Stomach smooth muscle (tissue), 2 donors: Measurements from ENCODE around the gene HS6ST2.

Source experiments
- H3K27ac ChIP-seq: one replicate; pipeline ENCODE4 v1.7.0; 2013; ENCODE audit warnings: mild to moderate bottlenecking, low read length, inconsistent platforms
- H3K27me3 ChIP-seq, 2 donors: one replicate each; pipeline ENCODE4 v1.7.0; 2013; ENCODE audit warnings: low read length in 2 of 2; ENCODE audit not compliant: insufficient read depth in 2 of 2, control insufficient read depth in 1 of 2
- H3K36me3 ChIP-seq, 2 donors: one replicate each; pipeline ENCODE4 v1.7.0; 2013; ENCODE audit warnings: low read length in 2 of 2; ENCODE audit not compliant: control insufficient read depth in 2 of 2, insufficient read depth in 2 of 2
- H3K4me1 ChIP-seq: one replicate; pipeline ENCODE4 v1.7.0; 2013; ENCODE audit warnings: low read length; ENCODE audit not compliant: control insufficient read depth, insufficient read depth
- H3K4me3 ChIP-seq, 2 donors: one replicate each; pipeline ENCODE4 v1.7.0; 2013; ENCODE audit warnings: low read length in 2 of 2
- H3K9ac ChIP-seq, 2 donors: one replicate each; pipeline ENCODE4 v1.7.0; 2013; ENCODE audit warnings: low read length in 2 of 2, mild to moderate bottlenecking in 1 of 2
- H3K9me3 ChIP-seq, 2 donors: one replicate each; pipeline ENCODE4 v1.7.0; 2013; ENCODE audit warnings: low read length in 2 of 2; ENCODE audit not compliant: control insufficient read depth in 2 of 2
- donor health status: healthy.
- donor health status: Pancreatic carcinoma.

The HS6ST2 gene

GRCh38 chrX:132743086-132743485, 215.3 kb downstream of the HS6ST2 start:
- H3K27ac ChIP-seq, result no peak overlapping the region
- no peak overlapping the region for H3K9ac ChIP-seq
- peaks cover 0 to 2% of the 10 kb centered on the region in 2 donors for H3K9me3 ChIP-seq
- peaks cover 0 to 12% of the 10 kb centered on the region in 2 donors for H3K27me3 ChIP-seq
- H3K4me3 ChIP-seq, result no peak overlapping the region
- no peaks in the 10 kb centered on the region for H3K36me3 ChIP-seq
- no peaks in the 10 kb centered on the region for H3K4me1 ChIP-seq

DNA sequence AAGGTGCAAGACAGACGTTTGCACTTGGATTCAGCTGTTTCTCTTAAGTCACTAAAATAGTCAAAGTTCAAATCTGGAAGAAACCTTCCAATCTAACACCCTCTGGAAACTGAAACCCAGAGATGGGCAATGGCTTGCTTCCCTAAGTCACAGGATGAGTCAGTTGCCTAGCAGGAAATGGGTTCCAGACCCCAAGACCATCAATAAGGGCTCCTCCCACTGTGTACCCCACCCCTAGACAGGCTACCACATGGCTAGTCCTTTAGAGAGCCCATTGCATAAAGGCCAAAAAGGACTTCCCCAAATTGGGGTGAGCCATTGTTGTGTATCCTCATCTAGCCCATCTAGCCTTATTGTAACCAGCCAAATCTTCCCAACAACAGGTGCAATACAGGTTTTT, 216.2 kb downstream of the HS6ST2 start:
- H3K27me3 ChIP-seq, result peaks cover 0 to 17% of the 10 kb centered on the region in 2 donors
- H3K4me3 ChIP-seq, result no peak overlapping the region
- H3K36me3 ChIP-seq, result no peaks in the 10 kb centered on the region
- H3K9ac ChIP-seq, result no peak overlapping the region
- H3K4me1 ChIP-seq, result no peaks in the 10 kb centered on the region
- no peak overlapping the region for H3K27ac ChIP-seq
- peaks cover 0 to 2% of the 10 kb centered on the region in 2 donors for H3K9me3 ChIP-seq

DNA sequence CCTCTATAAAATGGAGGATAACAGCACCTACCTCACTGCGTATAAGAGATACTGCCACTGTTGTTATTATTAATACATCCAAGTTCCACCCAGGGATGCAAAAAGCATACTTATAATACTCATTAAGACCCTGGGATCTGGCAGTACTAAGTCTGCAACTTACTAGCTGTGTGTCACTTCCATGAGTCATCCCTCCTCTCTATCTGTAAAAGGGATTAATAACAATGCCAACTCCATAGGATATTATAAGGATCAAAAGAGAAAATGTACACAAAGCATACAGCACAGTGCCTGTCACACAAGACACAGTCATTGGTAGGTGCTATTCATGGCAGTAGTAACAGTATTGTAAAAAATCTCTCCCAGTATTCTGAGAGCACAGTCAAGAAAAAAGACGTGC, 216.7 kb downstream of the HS6ST2 start:
- Histone ChIP-seq H3K4me3 (no peak overlapping the region), H3K4me1 (no peaks in the 10 kb centered on the region), H3K9ac (no peak overlapping the region), H3K27me3 (peaks cover 0 to 14% of the 10 kb centered on the region in 2 donors), H3K27ac (no peak overlapping the region), H3K36me3 (no peaks in the 10 kb centered on the region), H3K9me3 (no peaks in the 10 kb centered on the region)

- Histone ChIP-seq H3K4me3 (no peak overlapping the region), H3K27ac (no peak overlapping the region), H3K9ac (no peak overlapping the region), H3K27me3 (peaks cover 0 to 14% of the 10 kb centered on the region in 2 donors), H3K4me1 (no peaks in the 10 kb centered on the region), H3K9me3 (no peaks in the 10 kb centered on the region), H3K36me3 (no peaks in the 10 kb centered on the region)
These were observed 217.9 kb downstream of the HS6ST2 start for GRCh38 chrX:132740316-132741123.

DNA sequence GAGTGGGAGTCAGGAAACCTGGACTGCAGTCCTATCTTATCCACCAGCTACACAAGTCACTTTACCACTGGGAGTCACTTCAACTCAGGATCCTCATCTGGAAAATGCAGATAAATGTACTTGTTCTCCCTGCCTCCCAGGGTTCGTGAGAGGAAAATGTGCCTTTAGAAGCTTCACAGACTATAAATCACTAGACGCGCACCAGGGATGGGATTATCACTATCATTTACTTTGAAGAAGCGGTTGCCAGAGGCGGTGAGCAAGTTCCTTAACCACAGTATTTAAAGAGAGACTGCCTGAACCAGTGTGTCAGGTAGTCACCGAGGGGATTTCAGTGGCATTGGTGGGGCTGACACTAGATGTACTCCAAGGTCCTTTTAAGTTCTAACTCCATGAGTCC, 219.5 kb downstream of the HS6ST2 start:
- Histone ChIP-seq H3K9ac (no peak overlapping the region), H3K36me3 (no peaks in the 10 kb centered on the region), H3K27me3 (peaks cover 0 to 16% of the 10 kb centered on the region in 2 donors), H3K27ac (no peak overlapping the region), H3K9me3 (no peaks in the 10 kb centered on the region), H3K4me3 (no peak overlapping the region), H3K4me1 (no peaks in the 10 kb centered on the region)

DNA sequence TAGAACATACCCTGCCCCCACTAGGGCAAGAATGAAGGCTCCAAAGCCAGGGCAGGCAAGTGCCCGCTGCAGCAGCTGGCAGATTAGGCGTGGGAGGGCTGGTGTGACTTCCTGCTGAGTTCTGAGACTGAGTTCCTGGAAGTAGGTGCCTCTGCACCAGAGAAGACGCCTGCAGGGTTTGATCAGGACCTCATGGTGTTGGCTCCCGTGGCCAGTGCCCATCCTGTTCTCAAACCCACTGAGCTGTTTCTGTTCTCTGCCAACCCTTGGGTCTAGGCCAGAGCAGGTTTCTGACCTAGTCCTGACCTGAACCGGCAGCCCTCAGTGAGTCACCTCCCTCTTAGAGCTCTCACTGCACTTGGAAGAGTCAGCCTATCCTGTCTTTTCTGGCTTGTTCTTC, 220.7 kb downstream of the HS6ST2 start:
- Histone ChIP-seq H3K9me3 (no peaks in the 10 kb centered on the region), H3K4me3 (no peak overlapping the region), H3K27ac (no peak overlapping the region), H3K36me3 (no peaks in the 10 kb centered on the region), H3K4me1 (no peaks in the 10 kb centered on the region), H3K9ac (no peak overlapping the region), H3K27me3 (peaks cover 0 to 12% of the 10 kb centered on the region in 2 donors)

GRCh38 chrX:132732236-132732635, 226.2 kb downstream of the HS6ST2 start:
- Histone ChIP-seq H3K27ac (no peak overlapping the region), H3K4me3 (no peak overlapping the region), H3K27me3 (peaks cover 0 to 4% of the 10 kb centered on the region in 2 donors), H3K9me3 (no peaks in the 10 kb centered on the region), H3K9ac (no peak overlapping the region), H3K4me1 (no peaks in the 10 kb centered on the region), H3K36me3 (no peaks in the 10 kb centered on the region)

DNA sequence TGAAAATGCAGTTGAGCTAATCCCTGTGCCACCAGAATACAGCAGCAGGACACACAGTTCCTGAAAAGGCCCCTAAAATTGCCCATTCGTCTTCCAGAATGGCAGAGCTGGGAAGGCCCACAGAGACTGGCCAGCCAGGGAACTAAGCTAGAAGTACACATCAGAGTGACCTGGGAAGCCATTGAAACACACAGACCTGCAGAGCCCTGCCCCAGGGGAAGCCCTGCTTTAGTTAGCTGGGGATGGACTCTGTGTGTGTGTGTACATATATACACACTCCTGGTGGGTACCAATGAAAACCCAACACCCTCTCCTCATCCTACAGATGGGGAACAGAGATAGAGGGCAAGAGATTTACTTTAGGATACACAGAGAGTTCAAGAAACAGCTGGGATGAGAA, 227.7 kb downstream of the HS6ST2 start:
- Histone ChIP-seq H3K27ac (no peak overlapping the region), H3K9ac (no peak overlapping the region), H3K27me3 (peaks cover 0 to 4% of the 10 kb centered on the region in 2 donors), H3K36me3 (no peaks in the 10 kb centered on the region), H3K9me3 (no peaks in the 10 kb centered on the region), H3K4me1 (no peaks in the 10 kb centered on the region), H3K4me3 (no peak overlapping the region)

DNA sequence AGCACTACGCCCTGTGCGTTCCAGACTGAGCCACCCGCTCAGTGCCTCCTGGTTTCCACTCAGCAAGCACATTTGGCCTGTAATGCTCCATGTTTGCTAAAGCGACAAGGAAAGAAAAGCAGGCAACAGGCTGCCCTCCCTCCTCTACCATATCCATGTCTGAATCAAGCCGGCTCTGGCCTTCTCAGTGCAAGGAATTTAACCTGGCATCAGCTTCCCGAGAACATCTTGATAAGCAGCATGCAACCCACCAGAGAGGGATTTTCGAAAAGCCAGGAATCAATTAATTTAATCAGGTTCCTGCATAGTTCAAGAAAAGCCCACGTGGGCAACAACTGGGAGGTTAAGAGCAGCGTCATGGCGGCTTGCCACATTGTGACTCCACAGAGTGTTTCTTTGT, 228.2 kb downstream of the HS6ST2 start:
- Histone ChIP-seq H3K9ac (no peak overlapping the region), H3K9me3 (no peaks in the 10 kb centered on the region), H3K4me1 (no peaks in the 10 kb centered on the region), H3K27ac (no peak overlapping the region), H3K27me3 (peaks cover 0 to 4% of the 10 kb centered on the region in 2 donors), H3K4me3 (no peak overlapping the region), H3K36me3 (no peaks in the 10 kb centered on the region)

DNA sequence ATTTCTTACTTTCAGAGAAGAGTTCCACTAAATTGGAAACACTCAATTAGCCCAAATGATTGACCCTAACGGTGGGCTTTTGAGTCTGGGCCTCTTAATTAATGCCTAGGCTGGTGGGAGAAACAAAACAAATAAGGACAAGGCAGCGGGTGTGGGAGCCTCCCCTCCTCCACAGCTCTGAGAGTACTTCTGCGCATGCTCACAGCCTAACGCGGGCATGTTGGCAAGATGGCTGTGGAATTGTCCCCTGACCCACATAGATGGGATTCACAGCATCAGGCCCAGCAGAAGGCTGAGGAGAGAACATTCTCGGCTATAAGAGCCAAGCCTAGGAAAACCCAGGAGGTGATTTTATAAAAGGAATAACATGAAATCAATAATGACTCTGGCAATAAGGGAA, 230.1 kb downstream of the HS6ST2 start:
- Histone ChIP-seq H3K9ac (no peak overlapping the region), H3K36me3 (no peaks in the 10 kb centered on the region), H3K27me3 (peaks cover 0 to 2% of the 10 kb centered on the region in 2 donors), H3K27ac (no peak overlapping the region), H3K4me3 (no peak overlapping the region), H3K4me1 (no peaks in the 10 kb centered on the region), H3K9me3 (no peaks in the 10 kb centered on the region)

DNA sequence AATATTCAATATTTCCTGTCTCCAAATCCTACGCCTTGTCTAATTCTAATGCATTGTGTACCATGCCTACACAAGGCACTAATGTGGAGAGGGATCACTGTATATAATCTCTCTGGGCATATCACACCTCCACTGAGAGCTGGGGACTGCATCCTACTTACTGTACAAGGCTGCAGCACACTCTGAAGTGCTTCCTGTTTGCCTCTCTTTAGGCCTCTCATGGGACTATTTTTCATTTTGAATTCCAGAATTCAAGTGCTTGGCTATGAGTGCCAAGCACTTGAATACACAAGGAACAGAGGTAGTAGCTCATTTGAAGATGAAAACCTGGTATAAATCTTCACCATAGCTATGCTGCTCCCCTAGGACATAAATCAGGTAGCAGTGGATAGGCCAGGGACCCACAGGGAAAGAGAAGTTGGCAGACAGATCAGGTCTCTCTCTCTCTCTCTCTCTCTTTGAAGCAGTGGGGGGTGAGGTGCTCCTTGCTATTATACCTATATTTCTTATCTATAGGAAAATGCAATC, 239.9 kb downstream of the HS6ST2 start:
- Histone ChIP-seq H3K27ac (no peak overlapping the region), H3K9me3 (peaks cover 0 to 6% of the 10 kb centered on the region in 2 donors), H3K4me3 (no peak overlapping the region), H3K4me1 (no peaks in the 10 kb centered on the region), H3K27me3 (peaks cover 0 to 17% of the 10 kb centered on the region in 2 donors), H3K9ac (no peak overlapping the region), H3K36me3 (no peaks in the 10 kb centered on the region)
